GM12864 (cell line): Measurements from ENCODE around the gene SLC22A17.

Source experiments
- DNase-seq: peaks from one replicate; pipeline ENCODE4 v3.0.0-alpha.2; 2011; ENCODE audit warnings: low read depth
- H3K4me3 ChIP-seq: 2 replicates; pipeline ENCODE4 v1.5.1; 2011; ENCODE audit warnings: mild to moderate bottlenecking, low read depth, low read length, control low read depth
- TF ChIP-seq, protein P1 (sequence below): IDR thresholded peaks from 2 replicates; pipeline ENCODE4 v1.5.1; 2011; ENCODE audit warnings: low read depth, mild to moderate bottlenecking, moderate library complexity, low read length, control low read depth, inconsistent platforms; ENCODE audit errors: missing control alignments

The SLC22A17 gene

DNA sequence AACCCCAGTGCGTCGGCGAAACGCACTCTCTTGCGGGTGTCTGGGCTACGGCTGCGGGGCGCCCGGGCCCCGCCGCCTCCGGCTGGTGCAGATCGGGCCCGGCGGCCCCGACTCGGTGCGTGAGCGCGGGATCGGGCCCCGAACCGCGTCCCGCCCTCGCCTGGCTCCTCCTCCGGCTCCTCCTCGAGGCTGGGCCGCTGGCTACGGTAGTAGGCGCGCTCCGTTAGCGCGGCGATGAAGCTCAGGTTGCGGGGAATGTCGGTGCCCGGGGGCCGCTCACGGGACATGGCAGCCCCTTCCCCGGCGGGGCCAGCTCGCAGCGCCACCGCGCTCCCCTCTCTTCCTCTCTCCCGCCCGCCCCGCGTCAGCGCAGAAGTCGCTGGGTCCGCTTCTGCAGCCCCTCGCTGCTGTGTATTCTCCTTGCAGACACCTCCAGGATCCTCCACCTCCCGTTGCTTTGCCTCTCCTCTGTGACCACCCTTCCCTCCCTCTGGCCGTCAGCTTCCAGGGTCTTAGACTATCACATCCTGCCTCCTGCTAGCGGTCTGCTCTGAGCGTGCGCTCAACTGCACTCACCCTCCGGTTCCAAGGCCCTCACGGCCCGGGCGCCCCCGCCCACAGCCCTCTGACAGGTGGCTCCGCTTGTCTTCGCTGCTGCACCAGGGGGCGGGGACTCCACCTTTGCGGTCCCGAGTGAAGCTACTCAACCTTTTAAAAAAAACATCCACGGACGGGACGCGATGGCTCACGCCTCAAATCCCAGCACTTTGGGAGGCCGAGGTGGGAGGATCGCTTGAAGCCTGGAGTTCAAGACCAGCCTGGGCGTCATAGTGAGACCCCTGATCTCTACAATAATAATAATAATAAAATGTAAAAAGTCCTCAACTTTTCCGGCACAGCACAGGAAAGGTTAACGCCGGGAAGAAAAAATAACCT, 50.1 kb downstream of the SLC22A17 start, which contains the start of gene PPP1R3E:
TSS of gene PPP1R3E (minus strand) at position 570 of the 936 bp plus-strand sequence. CDS start at position 287, 283 bp downstream.
- peak; percentile 78 for DNase-seq
- TF ChIP-seq, protein P1, sequence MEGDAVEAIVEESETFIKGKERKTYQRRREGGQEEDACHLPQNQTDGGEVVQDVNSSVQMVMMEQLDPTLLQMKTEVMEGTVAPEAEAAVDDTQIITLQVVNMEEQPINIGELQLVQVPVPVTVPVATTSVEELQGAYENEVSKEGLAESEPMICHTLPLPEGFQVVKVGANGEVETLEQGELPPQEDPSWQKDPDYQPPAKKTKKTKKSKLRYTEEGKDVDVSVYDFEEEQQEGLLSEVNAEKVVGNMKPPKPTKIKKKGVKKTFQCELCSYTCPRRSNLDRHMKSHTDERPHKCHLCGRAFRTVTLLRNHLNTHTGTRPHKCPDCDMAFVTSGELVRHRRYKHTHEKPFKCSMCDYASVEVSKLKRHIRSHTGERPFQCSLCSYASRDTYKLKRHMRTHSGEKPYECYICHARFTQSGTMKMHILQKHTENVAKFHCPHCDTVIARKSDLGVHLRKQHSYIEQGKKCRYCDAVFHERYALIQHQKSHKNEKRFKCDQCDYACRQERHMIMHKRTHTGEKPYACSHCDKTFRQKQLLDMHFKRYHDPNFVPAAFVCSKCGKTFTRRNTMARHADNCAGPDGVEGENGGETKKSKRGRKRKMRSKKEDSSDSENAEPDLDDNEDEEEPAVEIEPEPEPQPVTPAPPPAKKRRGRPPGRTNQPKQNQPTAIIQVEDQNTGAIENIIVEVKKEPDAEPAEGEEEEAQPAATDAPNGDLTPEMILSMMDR = no peak
- H3K4me3 ChIP-seq = peak within 1 kb of the TSS; percentile 78

DNA sequence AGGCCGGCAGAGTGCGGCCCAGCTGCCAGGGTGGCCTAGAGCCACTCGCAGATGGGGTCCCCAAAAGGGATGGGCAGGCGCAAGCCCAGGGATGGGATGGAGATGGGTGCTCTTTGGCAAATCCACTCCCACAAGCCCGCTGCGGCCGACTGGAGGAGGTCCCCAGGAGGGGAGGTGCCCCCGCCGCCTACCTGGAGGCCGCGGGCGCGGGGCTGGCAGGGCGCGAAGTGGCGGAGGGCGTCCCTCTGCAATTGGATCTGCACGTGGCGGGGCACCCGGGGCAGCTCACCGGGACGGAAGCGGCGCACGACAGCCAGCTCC, 50.8 kb downstream of the SLC22A17 start:
- no peak for DNase-seq
- peak overlapping the region; percentile 78 for H3K4me3 ChIP-seq
- TF ChIP-seq, protein P1 = no peak

DNA sequence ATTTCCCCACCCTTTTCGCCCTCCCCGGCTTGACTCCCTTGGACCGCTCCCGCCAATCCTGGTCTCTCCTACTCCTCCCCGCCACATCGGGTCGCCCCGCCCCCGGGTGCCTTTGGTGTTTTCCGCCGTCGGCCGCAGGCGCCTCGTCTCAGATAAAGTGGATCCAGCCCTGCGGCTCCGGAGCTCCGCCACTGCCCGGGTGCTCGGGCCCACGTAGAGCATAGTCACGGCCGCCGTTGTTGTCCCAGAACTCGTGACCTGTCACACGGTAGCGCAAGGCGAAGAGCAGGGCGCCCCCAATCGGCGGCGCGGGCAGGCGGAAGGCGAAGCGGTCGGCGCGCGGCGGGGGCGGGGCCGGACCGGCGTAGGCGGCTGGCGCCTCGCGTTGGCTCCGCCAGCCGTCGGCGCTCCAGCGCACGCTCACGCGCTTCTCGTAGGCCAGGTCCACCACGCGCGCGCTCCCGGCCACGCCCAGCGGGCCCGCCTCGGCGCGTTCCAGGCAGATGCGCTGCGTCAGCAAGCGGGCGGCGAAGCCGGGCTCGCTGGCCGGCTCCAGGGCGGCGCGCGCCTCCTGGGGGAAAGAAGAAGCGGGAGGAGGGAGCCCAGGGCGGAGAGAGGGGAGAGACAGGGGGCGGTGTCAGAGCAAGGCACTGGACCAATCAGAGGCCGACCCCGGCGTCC, 51.3 kb downstream of the SLC22A17 start:
- DNase-seq = peak; percentile 91
- TF ChIP-seq, protein P1 = peak; percentile 53
- H3K4me3 ChIP-seq = peak overlapping the region; percentile 82

DNA sequence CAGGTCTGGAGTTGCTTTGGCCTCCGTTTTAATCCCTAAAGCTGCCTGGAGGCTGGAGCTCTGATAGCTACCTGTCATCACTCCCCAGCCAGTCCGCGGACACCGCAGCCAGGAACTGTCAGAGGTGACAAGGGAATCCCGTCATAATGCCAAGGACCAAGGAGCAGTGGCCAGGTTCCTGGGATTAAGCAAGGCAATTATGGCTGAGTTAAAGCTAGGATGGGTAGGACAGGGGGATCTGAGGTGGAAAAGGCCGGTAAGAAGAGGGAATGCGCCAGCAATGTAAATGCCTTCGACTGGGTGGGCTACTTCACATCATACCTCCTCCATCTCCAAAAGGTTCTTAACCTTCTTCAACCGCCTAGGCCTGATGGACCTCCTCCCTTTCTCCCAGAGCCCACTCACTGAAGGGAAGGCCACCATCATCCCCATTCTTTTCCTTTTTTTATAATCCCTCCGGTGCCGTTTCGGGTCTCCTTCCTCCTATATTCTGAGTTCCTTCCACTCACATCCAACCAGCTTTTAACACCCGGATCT, 51.9 kb downstream of the SLC22A17 start:
- H3K4me3 ChIP-seq = peak overlapping the region; percentile 82
- TF ChIP-seq, protein P1 = no peak
- no peak for DNase-seq

DNA sequence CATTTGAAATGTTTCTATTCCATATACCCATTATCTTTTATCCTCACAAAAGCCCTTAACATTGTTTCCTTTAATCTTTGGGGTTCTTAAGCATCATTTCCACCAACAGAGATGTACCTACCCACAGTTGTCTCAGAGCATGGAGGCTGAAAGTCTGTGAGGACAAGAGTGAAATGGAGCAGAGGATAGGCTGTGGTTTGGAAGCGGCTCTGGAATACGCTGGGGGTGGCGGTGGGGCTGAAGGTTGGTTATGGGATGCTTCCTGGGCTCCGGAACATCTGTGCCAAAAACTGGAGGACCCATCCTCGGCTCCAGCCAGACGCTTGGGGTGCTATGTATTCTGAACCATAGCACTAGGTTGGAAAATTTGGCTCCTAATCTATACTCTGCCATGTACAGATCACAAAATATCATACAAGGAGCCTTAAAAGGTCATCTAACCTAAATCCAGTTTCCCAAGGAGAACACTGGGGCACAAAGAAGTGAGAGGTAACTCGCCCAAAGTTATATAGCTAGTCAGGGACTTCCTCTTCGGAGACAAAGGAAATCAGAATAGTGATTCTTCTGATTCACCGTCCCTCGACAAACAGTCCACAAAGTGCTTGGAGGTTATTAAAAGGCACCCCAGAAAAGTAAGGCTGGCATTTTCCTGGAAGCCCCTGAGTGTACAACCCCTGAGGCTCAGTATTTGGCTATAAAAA, 52.6 kb downstream of the SLC22A17 start:
- TF ChIP-seq, protein P1 = no peak
- no peak for DNase-seq
- H3K4me3 ChIP-seq = peak overlapping the region; percentile 82

DNA sequence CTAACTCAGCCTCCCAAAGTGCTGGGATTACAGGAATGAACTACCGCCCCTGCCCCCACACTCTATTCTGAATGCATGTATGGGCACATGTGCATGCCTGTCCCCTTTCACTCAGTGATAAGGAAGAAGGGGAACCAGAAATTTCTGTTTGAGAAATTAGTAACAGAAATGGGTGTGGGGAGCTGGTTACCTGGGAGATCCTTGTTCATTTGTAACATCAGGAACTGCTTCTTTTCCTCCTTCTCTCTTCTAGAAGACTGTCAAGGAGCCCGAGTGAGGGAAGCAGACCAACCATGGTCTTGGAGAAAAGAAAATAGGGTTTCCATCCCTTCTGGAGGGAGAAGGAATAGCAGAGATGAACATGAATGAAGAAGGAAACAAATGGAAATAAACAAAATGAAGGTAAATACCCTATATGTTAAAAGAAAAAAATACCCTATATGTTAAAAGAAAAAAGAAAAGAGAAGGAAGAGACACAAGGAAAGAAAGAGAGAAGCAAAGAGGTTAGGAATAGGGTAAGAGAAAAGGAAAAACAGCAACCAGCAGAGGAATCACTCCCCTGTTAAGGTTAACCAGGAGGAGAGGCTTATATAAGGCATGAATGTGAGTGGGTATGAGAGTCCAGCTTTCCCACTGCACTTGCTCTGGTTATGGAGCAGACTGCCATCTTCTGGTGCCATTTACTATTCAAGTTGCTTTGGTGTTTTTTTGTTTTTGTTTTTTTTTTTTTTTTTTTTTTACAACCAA, 53.3 kb downstream of the SLC22A17 start:
- no peak for DNase-seq
- TF ChIP-seq, protein P1 = peak; percentile 35
- H3K4me3 ChIP-seq = no peak overlapping the region
